Pericardium fibroblast (primary cell): ENCODE measurements around the gene EHD1. TPM values are rescaled to one million over a fixed set of nuclear protein-coding genes. Genes with fewer than 3 reads are reported as not detected.

Source experiments
- total RNA-seq: library from RNA; depleted of rRNA; stranded (reverse); fragments of >200 nt; gene quantifications from 2 replicates; pipeline ENCODE4 v1.2.3, GENCODE V29; 2015

The EHD1 gene
- 52.1 and 66.7 TPM in 2 replicates for total RNA-seq

DNA sequence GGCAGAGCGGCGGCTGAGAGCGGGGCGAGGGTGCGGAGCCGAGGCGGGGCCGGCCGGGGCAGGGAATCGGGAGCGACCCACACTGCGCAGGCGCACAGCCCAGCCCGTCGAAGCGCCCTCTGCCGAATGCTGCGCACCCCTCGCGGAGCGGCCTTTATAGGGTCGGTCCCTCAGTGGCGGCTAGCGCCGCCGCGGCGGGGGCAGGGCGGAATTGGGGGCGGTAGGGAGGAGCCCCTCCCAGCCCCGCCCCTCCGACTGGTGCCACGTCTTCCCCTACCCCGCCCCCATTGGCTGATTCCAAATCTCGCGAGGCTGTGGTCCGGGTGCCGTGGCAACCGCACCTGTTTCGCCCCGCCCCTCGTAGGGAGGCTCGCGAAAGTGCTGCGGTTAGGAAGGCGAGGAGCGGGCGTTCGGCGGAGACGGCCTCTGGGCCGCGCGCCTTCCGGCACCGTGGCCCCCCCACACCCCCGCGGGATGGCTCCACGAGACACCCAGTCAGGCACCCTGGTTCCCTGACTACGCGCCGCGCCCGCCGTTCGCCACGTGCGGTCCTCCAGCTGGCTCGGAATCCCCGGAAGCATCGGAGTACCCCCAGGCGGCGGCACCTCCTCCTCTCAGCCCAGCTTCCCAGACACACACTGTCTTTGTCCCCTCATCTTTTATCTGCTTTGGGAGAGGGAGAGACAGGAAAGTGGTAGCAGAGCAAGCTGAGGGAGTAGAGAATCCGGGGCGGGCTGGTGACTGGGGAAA, at the start of gene EHD1:
Gene EHD1, minus strand, starts transcription at position 128 of the 750 bp plus-strand sequence. CDS start 157 bp downstream, outside the sequence.

GRCh38 chr11:64923944-64924909, 45.8 kb upstream of the EHD1 start, which contains the start of gene PPP2R5B:
Gene PPP2R5B, plus strand, starts transcription at chr11:64924689. Its CDS starts 1,046 bp downstream, at chr11:64925735.

GRCh38 chr11:64916775-64917662, 38.6 kb upstream of the EHD1 start, which contains the start of gene ATG2A:
Gene ATG2A, minus strand, starts transcription at chr11:64917209. Its CDS starts 74 bp downstream, at chr11:64917135.

DNA sequence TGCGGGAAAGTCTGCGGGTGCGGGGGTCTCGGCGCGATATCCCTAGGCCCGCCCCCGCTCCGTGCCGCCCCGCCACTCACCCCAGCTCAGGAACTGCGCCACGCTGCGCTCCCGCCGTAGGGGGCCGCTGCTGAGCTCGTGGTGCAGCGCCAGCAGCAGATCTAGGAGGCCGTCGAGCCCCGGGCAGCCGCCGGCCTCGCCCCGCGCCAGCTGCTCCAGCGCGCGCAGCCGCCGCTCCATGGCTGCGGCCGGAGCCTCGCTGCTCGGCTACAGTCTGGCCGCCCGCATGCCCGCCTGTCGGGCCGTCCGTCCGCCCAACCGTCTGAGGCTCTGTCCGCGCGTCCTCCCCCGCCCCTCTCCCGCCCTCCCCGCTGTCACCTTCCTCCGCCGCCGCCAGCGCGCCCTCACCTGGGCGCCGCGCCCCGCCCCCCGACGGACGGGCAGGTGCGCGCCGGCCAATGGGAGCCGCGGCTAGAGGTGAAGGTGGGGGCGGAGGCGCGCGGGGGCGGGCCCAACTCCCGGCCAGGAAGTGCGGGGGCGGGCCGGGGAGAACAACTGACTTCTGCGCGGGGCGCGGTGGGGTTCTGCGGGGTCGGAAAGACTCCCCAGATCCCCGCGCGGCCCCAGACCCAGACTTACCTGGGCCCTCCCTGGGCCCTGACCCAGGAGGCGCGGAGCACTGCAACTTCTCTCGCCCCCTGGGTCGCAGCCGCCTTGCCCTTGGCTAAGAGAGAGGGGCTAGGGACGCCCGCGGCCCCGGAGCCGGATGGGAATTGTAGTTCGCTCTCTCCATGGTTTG, 33.9 kb downstream of the EHD1 start, which contains the start of gene CDC42BPG:
Gene CDC42BPG, minus strand, starts transcription at position 324 of the 799 bp plus-strand sequence. Its CDS starts 84 bp downstream, at position 240.

DNA sequence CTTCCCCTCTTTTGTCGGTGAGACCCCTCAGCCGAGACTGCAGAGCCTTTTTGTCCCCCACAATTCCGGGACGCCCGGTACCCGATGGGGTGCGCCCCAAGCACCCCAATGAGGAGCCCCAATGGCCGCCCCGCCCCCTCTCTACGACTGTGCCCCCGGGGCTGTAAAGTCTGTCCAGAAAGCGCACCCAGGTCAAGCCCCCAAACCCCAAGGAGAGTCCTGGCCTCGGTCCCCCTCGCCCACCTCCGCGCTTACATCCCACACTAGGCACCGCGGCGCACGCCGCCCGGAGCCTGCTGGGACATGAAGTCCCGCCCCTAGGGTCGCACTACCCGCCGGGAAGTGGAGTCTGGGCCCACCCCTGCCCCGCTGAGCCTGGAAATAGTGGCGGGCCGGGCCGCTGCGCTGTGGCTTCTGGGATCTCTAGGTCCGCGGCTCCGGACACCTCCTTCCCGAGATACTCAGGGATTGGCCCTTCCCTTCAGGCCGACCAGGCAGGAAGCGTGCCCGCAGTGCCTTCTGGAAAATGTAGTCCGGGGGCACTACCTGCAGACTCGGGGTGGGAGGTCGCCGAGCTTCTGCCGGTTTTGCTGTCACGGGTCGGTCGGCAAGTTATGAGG, 68.0 kb downstream of the EHD1 start, which contains the start of gene MEN1:
Gene MEN1, minus strand, starts transcription at position 281 of the 620 bp plus-strand sequence. CDS start 442 bp downstream, outside the sequence.

GRCh38 chr11:64803158-64803845, 75.1 kb downstream of the EHD1 start, which contains the start of gene MAP4K2:
Gene MAP4K2, minus strand, starts transcription at chr11:64803214. Its CDS starts 65 bp downstream, at chr11:64803149.

Other genes with a start within 250 kb of the EHD1 start
- 0.51 and 3.2 TPM in 2 replicates for gene NRXN2, start 155.4 kb downstream of the EHD1 start, total RNA-seq
- gene RASGRP2, start 134.5 kb downstream of the EHD1 start, total RNA-seq = 0.68 and 1.3 TPM in 2 replicates
- gene PYGM, start 118.6 kb downstream of the EHD1 start, total RNA-seq = 5.4 and 15.3 TPM in 2 replicates
- 107 and 112 TPM in 2 replicates for gene SF1, start 100.1 kb downstream of the EHD1 start, total RNA-seq
- gene MAP4K2, start 75.4 kb downstream of the EHD1 start, total RNA-seq = 17.6 and 23.2 TPM in 2 replicates
- 19.6 and 29.2 TPM in 2 replicates for gene MEN1, start 68.1 kb downstream of the EHD1 start, total RNA-seq
- 0.26 TPM in 1 of 2 replicates, not detected in the other for gene CDC42BPG, start 34.0 kb downstream of the EHD1 start, total RNA-seq
- 16.2 and 19.2 TPM in 2 replicates for gene ATG2A, start 38.6 kb upstream of the EHD1 start, total RNA-seq
- 11.1 and 21.6 TPM in 2 replicates for gene PPP2R5B, start 46.1 kb upstream of the EHD1 start, total RNA-seq
- 0.35 TPM in 1 of 2 replicates, not detected in the other for gene GPHA2, start 57.3 kb upstream of the EHD1 start, total RNA-seq
- gene MAJIN, start 93.5 kb upstream of the EHD1 start, total RNA-seq = not detected in 2 replicates
- gene BATF2, start 118.3 kb upstream of the EHD1 start, total RNA-seq = 0.12 and 0.51 TPM in 2 replicates
- 116 and 119 TPM in 2 replicates for gene ARL2, start 135.5 kb upstream of the EHD1 start, total RNA-seq
- 7.8 and 9.4 TPM in 2 replicates for gene SNX15, start 148.8 kb upstream of the EHD1 start, total RNA-seq
- 19.7 and 23.5 TPM in 2 replicates for gene SAC3D1, start 162.6 kb upstream of the EHD1 start, total RNA-seq
- 17.2 and 38.7 TPM in 2 replicates for gene NAALADL1, start 179.9 kb upstream of the EHD1 start, total RNA-seq
- gene CDCA5, start 205.4 kb upstream of the EHD1 start, total RNA-seq = 1.2 and 2.9 TPM in 2 replicates
- 34.5 TPM in 2 replicates for gene ZFPL1, start 205.6 kb upstream of the EHD1 start, total RNA-seq
- gene VPS51, start 217.6 kb upstream of the EHD1 start, total RNA-seq = 197 and 427 TPM in 2 replicates
- gene TM7SF2, start 233.3 kb upstream of the EHD1 start, total RNA-seq = 10.4 and 13.4 TPM in 2 replicates
- 18.3 and 19.1 TPM in 2 replicates for gene ZNHIT2, start 239.1 kb upstream of the EHD1 start, total RNA-seq
- gene FAU, start 243.5 kb upstream of the EHD1 start, total RNA-seq = 456 and 558 TPM in 2 replicates
- 40.8 and 56.9 TPM in 2 replicates for gene MRPL49, start 243.7 kb upstream of the EHD1 start, total RNA-seq